Measurements from ENCODE around the gene MSRB2.
"Not testable (repeated sequence)": the region's sequence is repeated elsewhere in the genome, so short reads cannot be mapped to it uniquely, and the experiment has no call there.

GRCh38 chr10:23072593-23072992 lies 22.8 kb upstream of the MSRB2 start:
- not testable (repeated sequence) for TF ChIP-seq POLR2AphosphoS5, POLR2A (IDR thresholded peaks at IDR 0.05; ENCODE audit: low read depth, low read length)
